GM20431 (cell line): ENCODE measurements around the gene HNRNPU.

ENCODE experiments used
- in situ Hi-C: fragments of 300-500 bp; cut with MseI, MboI; formaldehyde crosslinking; loops from one replicate; pipeline ENCODE4 v1.15.0; 2020; ENCODE audit warnings: low sequenced_read_pairs; ENCODE audit not compliant: unreplicated experiment

The HNRNPU gene

GRCh38 chr1:244863491-244864252, 671 bp downstream of the HNRNPU start:
- in situ Hi-C loops: no loop called here

- in situ Hi-C loops: no loop called here
Measured at GRCh38 chr1:244862699-244863490, 1.4 kb downstream of the HNRNPU start.

- in situ Hi-C loops: no loop called here
Measured at GRCh38 chr1:244862354-244862698, 2.0 kb downstream of the HNRNPU start.

- in situ Hi-C loops: no loop called here
Measured at GRCh38 chr1:244861683-244862082, 2.7 kb downstream of the HNRNPU start.

- in situ Hi-C loops: no loop called here
Measured at GRCh38 chr1:244860914-244861610, 3.3 kb downstream of the HNRNPU start.

- in situ Hi-C loops: no loop called here
Measured at GRCh38 chr1:244860078-244860477, 4.3 kb downstream of the HNRNPU start.

GRCh38 chr1:244858357-244858756, 6.0 kb downstream of the HNRNPU start:
- in situ Hi-C loops: no loop called here

- in situ Hi-C loops: no loop called here
Measured at GRCh38 chr1:244857761-244858160, 6.6 kb downstream of the HNRNPU start.

- in situ Hi-C loops: no loop called here
Measured at GRCh38 chr1:244854865-244855578, 9.3 kb downstream of the HNRNPU start.

- in situ Hi-C loops: no loop called here
Measured at GRCh38 chr1:244854166-244854565, 10.2 kb downstream of the HNRNPU start.

GRCh38 chr1:244852694-244853093, 11.6 kb downstream of the HNRNPU start:
- in situ Hi-C loops: no loop called here

GRCh38 chr1:244851546-244852231, 12.7 kb downstream of the HNRNPU start:
- in situ Hi-C loops: no loop called here

GRCh38 chr1:244850896-244851295, 13.4 kb downstream of the HNRNPU start:
- in situ Hi-C loops: no loop called here

- in situ Hi-C loops: no loop called here
Measured at GRCh38 chr1:244850099-244850852, 14.1 kb downstream of the HNRNPU start.

- in situ Hi-C loops: no loop called here
Measured at GRCh38 chr1:244849189-244849866, 15.0 kb downstream of the HNRNPU start.

- in situ Hi-C loops: no loop called here
Measured at GRCh38 chr1:244846653-244847052, 17.7 kb downstream of the HNRNPU start.

- in situ Hi-C loops: no loop called here
Measured at GRCh38 chr1:244844155-244845121, 19.9 kb downstream of the HNRNPU start.
